Vagina (tissue), 2 donors: Measurements from ENCODE around the gene ATP8A2.

Source experiments
- POLR2A ChIP-seq, 2 donors: fragments of 450-650 bp; IDR thresholded peaks; one replicate each; pipeline ENCODE4 v1.6.1; 2017; ENCODE audit warnings: antibody characterized with exemption in 2 of 2, mild to moderate bottlenecking in 2 of 2, moderate library complexity in 2 of 2
- POLR2AphosphoS5 ChIP-seq, 2 donors: sonication (generic); formaldehyde crosslinking; IDR thresholded peaks; one replicate each; pipeline ENCODE4 v1.9.0; 2017; ENCODE audit warnings: antibody characterized with exemption in 2 of 2, mild to moderate bottlenecking in 2 of 2, low read depth in 1 of 2; ENCODE audit not compliant: insufficient read depth in 1 of 2
- TF ChIP-seq, protein P1 (sequence below), 3 experiments: fragments of 450-650 bp in 2 of 3; fragments of 200-600 bp in 1 of 3; sonication (generic) in 1 of 3; IDR thresholded peaks; one replicate each; pipeline ENCODE4 v1.5.1; 2017 to 2019; ENCODE audit warnings: antibody characterized with exemption in 3 of 3, mild to moderate bottlenecking in 2 of 3, moderate library complexity in 2 of 3

DNA sequence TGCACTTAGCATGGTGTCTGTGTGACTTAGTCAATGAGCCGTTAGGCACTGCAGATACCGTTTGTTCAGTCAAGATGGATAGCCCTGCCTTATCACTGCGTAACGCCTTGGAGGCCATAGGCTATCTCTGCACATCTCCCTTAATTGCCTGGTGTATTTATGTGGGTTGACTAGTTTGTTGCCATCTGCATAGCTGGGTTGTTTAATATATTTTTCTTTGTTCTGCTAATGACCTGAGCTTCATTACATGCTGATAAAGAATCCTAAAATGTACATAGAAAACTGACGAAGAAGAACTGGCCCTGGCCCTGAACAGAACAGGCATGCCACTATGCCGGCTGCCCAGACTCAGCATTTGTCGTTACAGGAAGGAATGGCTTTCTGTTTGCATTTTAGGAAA is 382.2 kb downstream of the ATP8A2 start:
- TF ChIP-seq, protein P1, sequence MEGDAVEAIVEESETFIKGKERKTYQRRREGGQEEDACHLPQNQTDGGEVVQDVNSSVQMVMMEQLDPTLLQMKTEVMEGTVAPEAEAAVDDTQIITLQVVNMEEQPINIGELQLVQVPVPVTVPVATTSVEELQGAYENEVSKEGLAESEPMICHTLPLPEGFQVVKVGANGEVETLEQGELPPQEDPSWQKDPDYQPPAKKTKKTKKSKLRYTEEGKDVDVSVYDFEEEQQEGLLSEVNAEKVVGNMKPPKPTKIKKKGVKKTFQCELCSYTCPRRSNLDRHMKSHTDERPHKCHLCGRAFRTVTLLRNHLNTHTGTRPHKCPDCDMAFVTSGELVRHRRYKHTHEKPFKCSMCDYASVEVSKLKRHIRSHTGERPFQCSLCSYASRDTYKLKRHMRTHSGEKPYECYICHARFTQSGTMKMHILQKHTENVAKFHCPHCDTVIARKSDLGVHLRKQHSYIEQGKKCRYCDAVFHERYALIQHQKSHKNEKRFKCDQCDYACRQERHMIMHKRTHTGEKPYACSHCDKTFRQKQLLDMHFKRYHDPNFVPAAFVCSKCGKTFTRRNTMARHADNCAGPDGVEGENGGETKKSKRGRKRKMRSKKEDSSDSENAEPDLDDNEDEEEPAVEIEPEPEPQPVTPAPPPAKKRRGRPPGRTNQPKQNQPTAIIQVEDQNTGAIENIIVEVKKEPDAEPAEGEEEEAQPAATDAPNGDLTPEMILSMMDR (IDR thresholded peaks at IDR 0.05), result no peak
- TF ChIP-seq POLR2A (IDR thresholded peaks at IDR 0.05), result no peak
- TF ChIP-seq POLR2AphosphoS5 (IDR thresholded peaks at IDR 0.05; ENCODE audit: insufficient read depth in 1 of 2, low read depth in 1 of 2), result no peak
